PC-3 (cell line): ENCODE results near the gene MORN3.

Experiments
- CTCF ChIP-seq: fragments of 300-600 bp; sonication (generic); conservative IDR thresholded peaks from 2 replicates; pipeline ENCODE4 v1.5.1; 2017; ENCODE audit warnings: antibody characterized with exemption, low read depth, mild to moderate bottlenecking, low read length
- EZH2 ChIP-seq: fragments of 300-600 bp; sonication (generic); IDR thresholded peaks from one replicate; pipeline ENCODE4 v1.6.1; 2017; ENCODE audit warnings: antibody characterized with exemption, mild to moderate bottlenecking, low read length; ENCODE audit not compliant: unreplicated experiment

GRCh38 chr12:121628037-121628436 is 41.4 kb downstream of the MORN3 start:
- TF ChIP-seq EZH2 (no peak), CTCF (no peak)
